HepG2 (cell line): Measurements from ENCODE around the gene TMEM129. TPM values are rescaled to one million over a fixed set of nuclear protein-coding genes. Genes with fewer than 3 reads are reported as not detected.

ENCODE experiments used
- ATAC-seq: fragments of 200-7000 bp; cut with Tn5 transposase; 3 replicates; pipeline ENCODE4 v1.9.1; 2020; ENCODE audit warnings: mild to moderate bottlenecking, moderate library complexity
- BruUV-seq: library from RNA; stranded (reverse); fragments of 400-500 nt; replicated peaks from 2 replicates; lab custom pipeline; 2021; lab: Mats Ljungman, UMichigan
- CTCF ChIA-PET: fragments of 300-600 bp; formaldehyde crosslinking; extraction: SDS; loops from one replicate; lab custom pipeline; 2021; ENCODE audit warnings: low total read pairs, inconsistent platforms, low intra/inter-chr PET ratio; lab: Yijun Ruan, JAX
- POLR2A ChIA-PET: fragments of 350-600 bp; sonication (Branson Sonifier 250); formaldehyde crosslinking; loops from one replicate; lab custom pipeline; 2020; ENCODE audit warnings: antibody characterized with exemption, inconsistent platforms; lab: Yijun Ruan, JAX
- DNase-seq: peaks from one replicate; pipeline ENCODE4 v3.0.0-alpha.2; 2015; ENCODE audit warnings: low spot score
- FAIRE-seq: peaks from 3 replicates; lab custom pipeline; 2011; peaks lifted over from hg19 to GRCh38; lab: Jason Lieb, UNC
- H2AFZ ChIP-seq: one replicate; pipeline ENCODE4 v1.6.1; 2011; ENCODE audit warnings: low read length, inconsistent platforms
- H3K27ac ChIP-seq: fragments of 300-600 bp; 3 replicates; pipeline ENCODE4 v1.8.0; 2011; ENCODE audit warnings: mixed run types, mild to moderate bottlenecking, mixed read lengths, low read length, inconsistent platforms; ENCODE audit not compliant: insufficient read depth; ENCODE audit errors: extremely low read length
- H3K27me3 ChIP-seq, 2 experiments: fragments of 200-600 bp in 1 of 2; 2 replicates in 1 of 2; 3 replicates in 1 of 2; pipeline versions ENCODE4 v1.6.0 to v1.8.0; 2011; ENCODE audit warnings: low read length in 2 of 2, mild to moderate bottlenecking in 2 of 2, moderate library complexity in 2 of 2, inconsistent platforms in 1 of 2; ENCODE audit not compliant: insufficient read depth in 2 of 2, control insufficient read depth in 1 of 2
- H3K36me3 ChIP-seq, 2 experiments: fragments of 200-600 bp in 1 of 2; replicated peaks in 1 of 2; 2 replicates in 1 of 2; 3 replicates in 1 of 2; pipeline versions ENCODE4 v1.5.1 to v1.8.0; 2011; ENCODE audit warnings: low read length in 2 of 2, inconsistent platforms in 1 of 2; ENCODE audit not compliant: insufficient read depth in 2 of 2, control insufficient read depth in 1 of 2
- H3K4me1 ChIP-seq: 2 replicates; pipeline ENCODE4 v1.5.1; 2012; ENCODE audit warnings: low read length, inconsistent platforms; ENCODE audit not compliant: insufficient read depth
- H3K4me2 ChIP-seq: 2 replicates; pipeline ENCODE4 v1.6.0; 2011; ENCODE audit warnings: low read depth, low read length, inconsistent platforms
- H3K4me3 ChIP-seq, 3 experiments: fragments of 200-600 bp in 1 of 3; sonication (generic), shearing (Covaris generic) in 1 of 3; replicated peaks in 1 of 3; 2 replicates each; pipeline ENCODE4 v1.5.1; 2011 to 2016; ENCODE audit warnings: low read length in 3 of 3, inconsistent platforms in 2 of 3, low read depth in 2 of 3, mild to moderate bottlenecking in 2 of 3, control low read depth in 1 of 3, mixed read lengths in 1 of 3; ENCODE audit not compliant: insufficient read depth in 1 of 3
- H3K79me2 ChIP-seq: one replicate; pipeline ENCODE4 v1.6.1; 2011; ENCODE audit warnings: low read length, inconsistent platforms; ENCODE audit not compliant: insufficient read depth
- H3K9ac ChIP-seq: 2 replicates; pipeline ENCODE4 v1.6.0; 2011; ENCODE audit warnings: mild to moderate bottlenecking, low read depth, low read length, inconsistent platforms; ENCODE audit not compliant: insufficient read depth
- H3K9me3 ChIP-seq: 2 replicates; pipeline ENCODE4 v1.5.1; 2012; ENCODE audit warnings: mild to moderate bottlenecking, low read length
- H4K20me1 ChIP-seq: 2 replicates; pipeline ENCODE4 v1.6.0; 2011; ENCODE audit warnings: inconsistent platforms, mild to moderate bottlenecking, low read length, moderate library complexity; ENCODE audit not compliant: insufficient read depth
- AGO1 ChIP-seq: fragments of 200-400 bp; formaldehyde crosslinking; IDR thresholded peaks from 2 replicates; pipeline ENCODE4 v1.6.1; 2017; ENCODE audit warnings: mild to moderate bottlenecking, low read depth, low read length, moderate library complexity; ENCODE audit not compliant: poor library complexity, severe bottlenecking
- AGO2 ChIP-seq: fragments of 200-400 bp; formaldehyde crosslinking; optimal IDR thresholded peaks from 2 replicates; pipeline ENCODE3; 2017; ENCODE audit warnings: mild to moderate bottlenecking, low read depth, low read length, moderate library complexity
- FOXK1 ChIP-seq: sonication (generic); formaldehyde crosslinking; IDR thresholded peaks from 2 replicates; pipeline ENCODE4 v1.4.0; 2020; ENCODE audit warnings: low read depth, missing genetic modification reagents, borderline replicate concordance
- HNRNPL ChIP-seq: fragments of 200-400 bp; formaldehyde crosslinking; IDR thresholded peaks from 2 replicates; pipeline ENCODE4 v1.6.1; 2017; ENCODE audit warnings: mild to moderate bottlenecking, low read depth, low read length
- MYC ChIP-seq: sonication (generic); formaldehyde crosslinking; IDR thresholded peaks from 2 replicates; pipeline ENCODE4 v1.9.0; 2021; ENCODE audit warnings: missing genetic modification reagents, borderline replicate concordance
- POLR2G ChIP-seq: fragments of 200-400 bp; formaldehyde crosslinking; IDR thresholded peaks from 2 replicates; pipeline ENCODE4 v1.6.1; 2018; ENCODE audit warnings: mild to moderate bottlenecking, low read depth, low read length, moderate library complexity
- RBFOX2 ChIP-seq: fragments of 200-400 bp; formaldehyde crosslinking; IDR thresholded peaks from 2 replicates; pipeline ENCODE4 v1.6.1; 2017; ENCODE audit warnings: low read depth, mild to moderate bottlenecking, low read length
- SNAI1 ChIP-seq: sonication (generic); formaldehyde crosslinking; IDR thresholded peaks from 2 replicates; pipeline ENCODE4 v1.5.0; 2020; ENCODE audit warnings: mild to moderate bottlenecking, missing genetic modification reagents, borderline replicate concordance
- ZNF160 ChIP-seq: sonication (generic); formaldehyde crosslinking; IDR thresholded peaks from 2 replicates; pipeline ENCODE4 v1.8.0; 2022; ENCODE audit warnings: mild to moderate bottlenecking, inconsistent platforms, missing genetic modification reagents
- ZNF790 ChIP-seq: sonication (generic); formaldehyde crosslinking; IDR thresholded peaks from 2 replicates; pipeline ENCODE4 v1.8.0; 2022; ENCODE audit warnings: missing genetic modification reagents, mild to moderate bottlenecking, borderline replicate concordance
- WGBS: methylation state at CpG from one replicate; pipeline ENCODE4 v1.1.6; 2017; ENCODE audit warnings: low lambda C conversion rate; 5-methylcytosine and 5-hydroxymethylcytosine counted together
- in situ Hi-C: cut with HindIII; loops from 2 replicates; pipeline ENCODE4 v1.10.0; 2017; ENCODE audit warnings: low pct_unique_long_range_greater_than_20kb; ENCODE audit not compliant: extremely low pct_ligation_motif_present
- intact Hi-C: fragments of 100-400 bp; cut with micrococcal nuclease; formaldehyde crosslinking; loops from one replicate; pipeline ENCODE4 v1.10.0; 2022; ENCODE audit not compliant: unreplicated experiment
- polyA plus RNA-seq, 8 experiments: library from polyadenylated mRNA; depleted of rRNA in 3 of 8; stranded (reverse) in 7 of 8; unstranded in 1 of 8; fragments of >200 nt; fragmentation: Illumina TruSeq in 4 of 8; extraction: Trizol in 4 of 8; gene quantifications; 2 replicates each; pipeline versions ENCODE4 v1.2.1 to v1.2.3, GENCODE V29; 2011 to 2016; ENCODE audit warnings: low read depth in 4 of 8, missing spikeins in 1 of 8, mixed read lengths in 1 of 8; ENCODE audit not compliant: insufficient read depth in 1 of 8
- total RNA-seq, 5 experiments: library from RNA; depleted of rRNA; stranded (reverse); fragments of >200 nt; fragmentation: Illumina TruSeq; extraction: Trizol; gene quantifications; 2 replicates each; pipeline ENCODE4 v1.2.3, GENCODE V29; 2016; ENCODE audit warnings: low read depth in 1 of 5
- TF ChIP-seq, protein P1 (sequence below): sonication (generic); formaldehyde crosslinking; IDR thresholded peaks from 2 replicates; pipeline ENCODE4 v1.4.0; 2020; ENCODE audit warnings: missing genetic modification reagents, borderline replicate concordance
- TF ChIP-seq, protein P2 (sequence below): sonication (generic); formaldehyde crosslinking; IDR thresholded peaks from 2 replicates; pipeline ENCODE4 v1.4.0; 2020; ENCODE audit warnings: mild to moderate bottlenecking, missing genetic modification reagents

Gene TMEM129
- total and polyA plus RNA-seq, 2 of the 13 experiments (the other 11 are each of a cell fraction or from before 2014, with no cell fraction given), result 19.0 to 25.8 TPM

DNA sequence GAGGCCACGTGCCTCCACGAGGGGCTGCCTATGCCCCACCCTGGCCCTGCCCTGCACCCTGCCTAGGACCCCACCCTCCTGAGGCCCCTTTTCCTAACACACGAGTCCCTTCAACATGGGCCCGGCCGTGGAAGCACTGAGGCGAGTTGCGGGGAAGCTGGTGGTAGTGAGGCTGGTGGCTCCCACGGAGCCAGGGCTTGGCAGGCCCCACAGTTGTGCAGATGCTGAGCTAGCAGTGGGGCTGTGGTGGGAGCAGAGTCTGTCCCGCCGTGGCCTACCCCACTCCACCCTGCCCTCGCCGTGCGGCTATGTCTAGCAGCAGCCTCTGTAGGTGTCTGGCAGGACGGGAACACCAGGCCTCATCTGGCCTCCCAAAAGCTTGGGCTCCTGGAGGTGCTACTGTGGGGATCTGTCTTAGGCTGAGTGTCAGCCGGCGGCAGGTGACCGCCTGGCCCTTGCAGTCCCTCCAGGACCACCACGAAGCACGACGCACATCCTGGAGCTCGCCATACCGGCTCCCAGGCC, 19.0 kb upstream of the TMEM129 start:
- Histone ChIP-seq H3K9me3 (peaks cover 17% of the 10 kb centered on the region; the same call in 1 of the 2 replicates), H4K20me1 (no peaks in the 10 kb centered on the region), H3K4me3 (no peak overlapping the region), H3K9ac (no peak overlapping the region), H3K27ac (no peak overlapping the region), H3K4me2 (no peak overlapping the region), H3K36me3 (peaks cover 37 to 75% of the 10 kb centered on the region in 2 experiments), H3K4me1 (peaks cover 13% of the 10 kb centered on the region), H2AFZ (no peak overlapping the region), H3K27me3 (no peaks in the 10 kb centered on the region), H3K79me2 (no peaks in the 10 kb centered on the region)
- ATAC-seq (no peak), DNase-seq (no peak), FAIRE-seq (no peak)
- BruUV-seq, result no TSS peak
- ChIA-PET CTCF (no interaction called here), POLR2A (no interaction called here)
- TF ChIP-seq, protein P1, sequence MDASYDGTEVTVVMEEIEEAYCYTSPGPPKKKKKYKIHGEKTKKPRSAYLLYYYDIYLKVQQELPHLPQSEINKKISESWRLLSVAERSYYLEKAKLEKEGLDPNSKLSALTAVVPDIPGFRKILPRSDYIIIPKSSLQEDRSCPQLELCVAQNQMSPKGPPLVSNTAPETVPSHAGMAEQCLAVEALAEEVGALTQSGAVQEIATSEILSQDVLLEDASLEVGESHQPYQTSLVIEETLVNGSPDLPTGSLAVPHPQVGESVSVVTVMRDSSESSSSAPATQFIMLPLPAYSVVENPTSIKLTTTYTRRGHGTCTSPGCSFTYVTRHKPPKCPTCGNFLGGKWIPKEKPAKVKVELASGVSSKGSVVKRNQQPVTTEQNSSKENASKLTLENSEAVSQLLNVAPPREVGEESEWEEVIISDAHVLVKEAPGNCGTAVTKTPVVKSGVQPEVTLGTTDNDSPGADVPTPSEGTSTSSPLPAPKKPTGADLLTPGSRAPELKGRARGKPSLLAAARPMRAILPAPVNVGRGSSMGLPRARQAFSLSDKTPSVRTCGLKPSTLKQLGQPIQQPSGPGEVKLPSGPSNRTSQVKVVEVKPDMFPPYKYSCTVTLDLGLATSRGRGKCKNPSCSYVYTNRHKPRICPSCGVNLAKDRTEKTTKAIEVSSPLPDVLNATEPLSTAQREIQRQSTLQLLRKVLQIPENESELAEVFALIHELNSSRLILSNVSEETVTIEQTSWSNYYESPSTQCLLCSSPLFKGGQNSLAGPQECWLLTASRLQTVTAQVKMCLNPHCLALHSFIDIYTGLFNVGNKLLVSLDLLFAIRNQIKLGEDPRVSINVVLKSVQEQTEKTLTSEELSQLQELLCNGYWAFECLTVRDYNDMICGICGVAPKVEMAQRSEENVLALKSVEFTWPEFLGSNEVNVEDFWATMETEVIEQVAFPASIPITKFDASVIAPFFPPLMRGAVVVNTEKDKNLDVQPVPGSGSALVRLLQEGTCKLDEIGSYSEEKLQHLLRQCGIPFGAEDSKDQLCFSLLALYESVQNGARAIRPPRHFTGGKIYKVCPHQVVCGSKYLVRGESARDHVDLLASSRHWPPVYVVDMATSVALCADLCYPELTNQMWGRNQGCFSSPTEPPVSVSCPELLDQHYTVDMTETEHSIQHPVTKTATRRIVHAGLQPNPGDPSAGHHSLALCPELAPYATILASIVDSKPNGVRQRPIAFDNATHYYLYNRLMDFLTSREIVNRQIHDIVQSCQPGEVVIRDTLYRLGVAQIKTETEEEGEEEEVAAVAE, result no peak
- TF ChIP-seq RBFOX2 (peak; percentile 53), ZNF790 (CRISPR knock-in tag) (no peak)
- in situ Hi-C loops, result no loop called here
- 93% methylated on average over 7 of the region's 22 CpGs for WGBS
- intact Hi-C loops, result no loop called here

DNA sequence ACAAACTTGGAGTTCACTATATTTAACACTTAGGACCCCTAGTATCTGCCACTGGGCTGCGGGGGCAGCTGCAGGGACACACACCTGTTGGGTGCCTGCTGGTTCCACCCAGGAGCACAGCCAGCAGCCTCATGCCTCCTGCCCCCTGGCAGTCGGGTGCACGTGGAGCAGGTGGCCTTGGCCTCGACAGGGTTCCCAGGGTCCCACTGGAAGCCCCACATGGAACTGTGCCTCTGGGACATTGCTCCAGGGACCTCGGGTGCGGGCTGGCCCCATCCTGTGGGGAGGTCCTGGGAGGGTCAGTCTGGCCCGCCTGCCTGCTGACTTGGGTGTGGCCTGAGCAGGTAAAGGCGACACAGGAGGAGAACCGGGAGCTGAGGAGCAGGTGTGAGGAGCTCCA, 18.2 kb upstream of the TMEM129 start:
- WGBS, result 90% methylated on average over 4 of the region's 9 CpGs
- in situ Hi-C loops, result no loop called here
- intact Hi-C loops, result no loop called here
- peaks cover 17% of the 10 kb centered on the region; the same call in 1 of the 2 replicates for H3K9me3 ChIP-seq
- H3K4me3 ChIP-seq, result no peak overlapping the region
- no peaks in the 10 kb centered on the region for H3K79me2 ChIP-seq
- DNase-seq, result no peak
- no peak for ATAC-seq
- no peaks in the 10 kb centered on the region for H3K27me3 ChIP-seq
- H3K36me3 ChIP-seq, result peaks cover 35 to 78% of the 10 kb centered on the region in 2 experiments
- H3K4me2 ChIP-seq, result no peak overlapping the region
- BruUV-seq, result no TSS peak
- POLR2A ChIA-PET, result no interaction called here
- H4K20me1 ChIP-seq, result no peaks in the 10 kb centered on the region
- H3K9ac ChIP-seq, result no peak overlapping the region
- CTCF ChIA-PET, result no interaction called here
- no peak overlapping the region for H2AFZ ChIP-seq
- no peak overlapping the region for H3K27ac ChIP-seq
- FAIRE-seq, result no peak
- H3K4me1 ChIP-seq, result peaks cover 6% of the 10 kb centered on the region
- TF ChIP-seq, protein P2, sequence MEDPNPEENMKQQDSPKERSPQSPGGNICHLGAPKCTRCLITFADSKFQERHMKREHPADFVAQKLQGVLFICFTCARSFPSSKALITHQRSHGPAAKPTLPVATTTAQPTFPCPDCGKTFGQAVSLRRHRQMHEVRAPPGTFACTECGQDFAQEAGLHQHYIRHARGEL, result no peak
- TF ChIP-seq ZNF160, result no peak
- TF ChIP-seq FOXK1 (CRISPR knock-in tag), result no peak
- TF ChIP-seq AGO1, result peak; percentile 41
- TF ChIP-seq MYC, result no peak
- no peak for TF ChIP-seq HNRNPL
- peak; percentile 48 for TF ChIP-seq AGO2
- peak; percentile 8; the same call in 1 of the 2 replicates for TF ChIP-seq POLR2G
- no peak for TF ChIP-seq SNAI1
